ENCODE measurements around the gene DPP6.

Gene DPP6

GRCh38 chr7:154698726-154699291, 646.6 kb downstream of the DPP6 start:
- TF ChIP-seq POLR2A (IDR thresholded peaks at IDR 0.05; ENCODE audit: extremely low read depth, insufficient read length): no peak
- TF ChIP-seq, protein P1, sequence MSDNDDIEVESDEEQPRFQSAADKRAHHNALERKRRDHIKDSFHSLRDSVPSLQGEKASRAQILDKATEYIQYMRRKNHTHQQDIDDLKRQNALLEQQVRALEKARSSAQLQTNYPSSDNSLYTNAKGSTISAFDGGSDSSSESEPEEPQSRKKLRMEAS (IDR thresholded peaks at IDR 0.05; ENCODE audit: low read depth, low read length): no peak
- no peak for TF ChIP-seq MYC (IDR thresholded peaks at IDR 0.05; ENCODE audit: low read depth, low read length)
- TF ChIP-seq, protein P2, sequence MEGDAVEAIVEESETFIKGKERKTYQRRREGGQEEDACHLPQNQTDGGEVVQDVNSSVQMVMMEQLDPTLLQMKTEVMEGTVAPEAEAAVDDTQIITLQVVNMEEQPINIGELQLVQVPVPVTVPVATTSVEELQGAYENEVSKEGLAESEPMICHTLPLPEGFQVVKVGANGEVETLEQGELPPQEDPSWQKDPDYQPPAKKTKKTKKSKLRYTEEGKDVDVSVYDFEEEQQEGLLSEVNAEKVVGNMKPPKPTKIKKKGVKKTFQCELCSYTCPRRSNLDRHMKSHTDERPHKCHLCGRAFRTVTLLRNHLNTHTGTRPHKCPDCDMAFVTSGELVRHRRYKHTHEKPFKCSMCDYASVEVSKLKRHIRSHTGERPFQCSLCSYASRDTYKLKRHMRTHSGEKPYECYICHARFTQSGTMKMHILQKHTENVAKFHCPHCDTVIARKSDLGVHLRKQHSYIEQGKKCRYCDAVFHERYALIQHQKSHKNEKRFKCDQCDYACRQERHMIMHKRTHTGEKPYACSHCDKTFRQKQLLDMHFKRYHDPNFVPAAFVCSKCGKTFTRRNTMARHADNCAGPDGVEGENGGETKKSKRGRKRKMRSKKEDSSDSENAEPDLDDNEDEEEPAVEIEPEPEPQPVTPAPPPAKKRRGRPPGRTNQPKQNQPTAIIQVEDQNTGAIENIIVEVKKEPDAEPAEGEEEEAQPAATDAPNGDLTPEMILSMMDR (IDR thresholded peaks at IDR 0.05; ENCODE audit: low read depth, low read length): peak; percentile 94
- peak; percentile 46 for DNase-seq (ENCODE audit: low read depth)
- no peak overlapping the region for H3K4me3 ChIP-seq (ENCODE audit: low read depth, low read length)

DNA sequence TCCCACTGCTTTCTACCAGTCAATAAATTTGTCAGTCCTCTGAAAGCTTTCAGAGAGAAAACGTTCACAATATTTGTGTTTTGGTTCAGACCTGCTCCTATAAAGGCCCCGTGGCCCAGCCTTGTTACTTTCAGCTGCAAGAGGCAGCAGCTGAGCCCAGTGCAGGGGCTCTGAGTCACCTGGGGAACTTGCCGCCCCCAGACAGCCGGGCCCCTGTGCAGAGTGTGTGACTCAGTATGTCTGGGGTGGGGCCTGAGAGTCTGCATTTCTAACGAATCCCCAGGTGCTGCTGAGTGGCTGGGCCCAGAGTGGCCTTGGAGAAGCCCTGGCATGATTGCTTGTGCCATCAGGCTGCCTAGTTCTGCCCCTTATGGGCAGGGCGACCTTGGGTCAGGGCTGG, 647.2 kb downstream of the DPP6 start:
- TF ChIP-seq, protein P2 (IDR thresholded peaks at IDR 0.05; ENCODE audit: low read depth, low read length): no peak
- TF ChIP-seq MYC (IDR thresholded peaks at IDR 0.05; ENCODE audit: low read depth, low read length) (no peak), POLR2A (IDR thresholded peaks at IDR 0.05; ENCODE audit: extremely low read depth, insufficient read length) (no peak)
- TF ChIP-seq, protein P1 (IDR thresholded peaks at IDR 0.05; ENCODE audit: low read depth, low read length): no peak
- H3K4me3 ChIP-seq (ENCODE audit: low read depth, low read length): no peak overlapping the region
- DNase-seq (ENCODE audit: low read depth): peak; percentile 14

DNA sequence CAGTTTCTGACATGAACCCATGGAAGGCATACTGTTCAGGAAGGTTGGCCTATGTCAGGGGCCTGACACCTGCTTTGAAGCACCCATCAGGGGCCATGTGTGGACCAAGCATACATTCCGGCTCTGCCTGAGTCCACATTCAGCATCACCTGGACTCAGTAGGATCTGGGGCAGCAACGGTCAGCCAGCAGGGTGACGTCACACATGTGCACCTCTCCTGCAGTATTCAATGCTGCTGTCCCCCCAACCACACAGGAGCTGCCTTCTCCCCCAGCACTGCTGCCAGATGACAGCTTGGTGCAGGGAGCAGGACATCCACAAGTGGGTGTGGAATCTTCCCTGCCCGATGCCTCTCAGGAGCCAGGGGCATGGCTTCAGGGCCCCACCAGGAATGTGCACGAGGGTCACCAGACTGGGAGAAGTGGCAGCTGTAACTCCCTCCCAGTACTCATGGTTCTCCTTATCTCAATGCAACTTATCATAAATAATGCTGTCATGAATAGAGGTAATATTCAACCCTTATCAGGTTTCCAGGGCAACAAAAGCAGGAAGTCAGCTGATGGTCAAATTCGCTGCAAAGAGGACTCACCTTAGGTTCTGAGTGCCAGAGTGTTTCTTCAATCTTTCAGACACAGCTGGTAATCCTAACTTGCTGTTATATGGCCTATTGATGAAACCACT, 657.8 kb downstream of the DPP6 start:
- H3K4me3 ChIP-seq (ENCODE audit: low read depth, low read length): no peak overlapping the region
- no peak for DNase-seq (ENCODE audit: low read depth)
- no peak for TF ChIP-seq POLR2A (IDR thresholded peaks at IDR 0.05; ENCODE audit: extremely low read depth, insufficient read length)
- TF ChIP-seq, protein P2 (IDR thresholded peaks at IDR 0.05; ENCODE audit: low read depth, low read length): no peak
- TF ChIP-seq MYC (IDR thresholded peaks at IDR 0.05; ENCODE audit: low read depth, low read length): no peak
- TF ChIP-seq, protein P1 (IDR thresholded peaks at IDR 0.05; ENCODE audit: low read depth, low read length): no peak

GRCh38 chr7:154720016-154720415, 667.8 kb downstream of the DPP6 start:
- TF ChIP-seq POLR2A (IDR thresholded peaks at IDR 0.05; ENCODE audit: extremely low read depth, insufficient read length) (no peak), MYC (IDR thresholded peaks at IDR 0.05; ENCODE audit: low read depth, low read length) (no peak)
- TF ChIP-seq, protein P1 (IDR thresholded peaks at IDR 0.05; ENCODE audit: low read depth, low read length): no peak
- TF ChIP-seq, protein P2 (IDR thresholded peaks at IDR 0.05; ENCODE audit: low read depth, low read length): no peak
- H3K4me3 ChIP-seq (ENCODE audit: low read depth, low read length): no peak overlapping the region
- DNase-seq (ENCODE audit: low read depth): no peak

DNA sequence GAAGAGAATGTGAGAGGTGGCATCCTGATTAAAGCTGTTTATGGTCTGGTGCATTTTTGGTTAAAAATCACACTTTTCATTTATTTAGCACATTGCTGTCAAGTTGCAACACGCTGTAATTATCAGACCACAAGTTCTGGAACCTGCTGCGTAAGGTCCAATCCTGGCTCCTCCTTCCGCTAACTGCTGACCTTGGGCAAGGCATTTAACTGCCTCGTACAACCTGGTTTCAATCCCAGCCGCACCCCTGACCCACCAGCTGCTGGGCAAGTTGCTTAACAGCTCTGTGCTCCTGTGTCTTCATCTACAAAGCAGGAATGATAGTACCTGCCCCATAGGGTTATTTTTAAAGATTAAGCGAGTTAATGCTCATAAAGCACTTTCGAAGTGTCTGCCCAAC, 668.9 kb downstream of the DPP6 start:
- H3K4me3 ChIP-seq (ENCODE audit: low read depth, low read length): no peak overlapping the region
- TF ChIP-seq, protein P1 (IDR thresholded peaks at IDR 0.05; ENCODE audit: low read depth, low read length): no peak
- TF ChIP-seq POLR2A (IDR thresholded peaks at IDR 0.05; ENCODE audit: extremely low read depth, insufficient read length): no peak
- TF ChIP-seq, protein P2 (IDR thresholded peaks at IDR 0.05; ENCODE audit: low read depth, low read length): no peak
- TF ChIP-seq MYC (IDR thresholded peaks at IDR 0.05; ENCODE audit: low read depth, low read length): no peak
- DNase-seq (ENCODE audit: low read depth): no peak
